Cardiac fibroblast (primary cell): ENCODE measurements around the gene PGP.

Source experiments
- DNase-seq, 2 donors: peaks; one replicate each; pipeline versions ENCODE4 v3.0.0 to v3.0.0-alpha.2; 2010; ENCODE audit warnings: low read depth in 2 of 2
- H3K4me3 ChIP-seq, 2 donors: replicated peaks in 1 of 2; 1 replicate in 1 of 2; 2 replicates in 1 of 2; pipeline ENCODE4 v1.5.1; 2011; ENCODE audit warnings: low read depth in 2 of 2, low read length in 2 of 2, mild to moderate bottlenecking in 2 of 2, moderate library complexity in 1 of 2
- CTCF ChIP-seq: IDR thresholded peaks from one replicate; pipeline ENCODE4 v1.5.1; 2011; ENCODE audit warnings: low read depth, mild to moderate bottlenecking, low read length, inconsistent platforms

The PGP gene

DNA sequence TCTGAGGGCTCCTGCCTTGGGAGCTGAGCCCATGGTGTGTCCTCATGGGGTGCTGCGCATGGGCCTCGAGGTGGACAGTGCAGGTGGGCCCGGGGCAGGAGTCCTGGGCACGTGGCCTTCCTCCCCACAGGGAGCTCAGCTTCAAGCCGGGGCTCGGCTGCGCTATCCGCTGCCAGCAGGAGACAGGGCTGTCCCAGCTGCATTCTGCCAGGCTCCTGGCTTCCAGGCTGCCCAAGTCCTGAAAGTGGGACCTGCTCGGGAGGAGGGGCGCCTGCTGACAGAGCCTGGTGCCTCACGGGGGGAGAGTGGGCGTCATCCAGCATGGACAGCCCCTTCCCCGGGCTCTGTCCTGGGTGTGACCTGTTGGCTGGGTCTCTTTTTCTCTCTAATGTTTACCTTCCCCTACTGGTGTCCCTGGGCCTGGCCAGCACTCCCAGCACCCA lies 51.9 kb downstream of the PGP start:
- H3K4me3 ChIP-seq = no peak overlapping the region
- TF ChIP-seq CTCF = no peak
- no peak for DNase-seq

DNA sequence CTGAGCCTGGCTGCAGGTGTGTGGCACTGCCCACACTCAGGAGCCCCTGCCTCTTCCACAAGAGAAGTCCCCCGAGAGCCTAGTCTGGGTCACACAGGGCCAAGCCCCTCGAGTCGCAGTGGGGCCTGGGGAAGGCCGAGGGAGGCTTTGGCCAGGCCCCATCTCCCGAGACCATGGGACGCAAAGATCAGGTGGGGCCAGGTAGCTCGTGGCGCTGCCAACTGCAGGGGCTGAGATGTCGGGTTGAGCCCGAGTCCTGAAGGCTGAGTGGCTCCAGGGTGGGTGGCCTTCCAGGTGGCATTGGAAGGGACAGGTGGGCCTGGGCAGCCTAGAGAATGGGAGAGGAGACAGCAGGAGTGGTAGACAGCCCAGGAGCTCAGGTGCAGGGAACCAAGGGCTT lies 52.7 kb downstream of the PGP start:
- DNase-seq = no peak
- TF ChIP-seq CTCF = no peak
- no peak overlapping the region for H3K4me3 ChIP-seq
